ENCODE data around the gene BNC2.

GRCh38 chr9:16701347-16701746 lies 169.1 kb downstream of the BNC2 start:
- TF ChIP-seq CTCF (IDR thresholded peaks at IDR 0.05) (no peak), POLR2A (IDR thresholded peaks at IDR 0.05) (no peak)

All from right lobe of liver (tissue), 4 donors.